DOHH2 (cell line): ENCODE results near the gene FAM174C.

ENCODE experiments used
- H3F3A ChIP-seq: fragments of 200-600 bp; sonication (generic), shearing (Covaris generic); 2 replicates; pipeline ENCODE4 v1.6.0; 2016; ENCODE audit warnings: antibody characterized with exemption, mild to moderate bottlenecking; ENCODE audit not compliant: control insufficient read depth, insufficient read depth
- H3K27ac ChIP-seq: fragments of 200-600 bp; sonication (generic); 2 replicates; pipeline ENCODE4 v1.5.1; 2014; ENCODE audit warnings: low read depth, mild to moderate bottlenecking, low read length, moderate library complexity
- H3K27me3 ChIP-seq: fragments of 200-600 bp; sonication (generic); 2 replicates; pipeline ENCODE4 v1.6.1; 2014; ENCODE audit warnings: mild to moderate bottlenecking, low read length, mixed read lengths; ENCODE audit not compliant: control insufficient read depth
- H3K36me3 ChIP-seq: fragments of 200-600 bp; sonication (generic); 2 replicates; pipeline ENCODE4 v1.6.1; 2014; ENCODE audit warnings: mild to moderate bottlenecking, low read length, moderate library complexity, mixed read lengths; ENCODE audit not compliant: control insufficient read depth
- H3K4me1 ChIP-seq: fragments of 200-600 bp; sonication (generic); 2 replicates; pipeline ENCODE4 v1.6.1; 2014; ENCODE audit warnings: mild to moderate bottlenecking, low read length, mixed read lengths; ENCODE audit not compliant: control insufficient read depth
- H3K4me2 ChIP-seq: fragments of 200-600 bp; sonication (generic); 2 replicates; pipeline ENCODE4 v1.6.0; 2014; ENCODE audit warnings: mild to moderate bottlenecking, low read length, moderate library complexity
- H3K4me3 ChIP-seq: fragments of 200-600 bp; sonication (generic); 2 replicates; pipeline ENCODE4 v1.5.1; 2014; ENCODE audit warnings: mild to moderate bottlenecking, low read length, mixed read lengths
- H3K79me2 ChIP-seq: fragments of 200-600 bp; sonication (generic); 2 replicates; pipeline ENCODE4 v1.6.1; 2014; ENCODE audit warnings: mild to moderate bottlenecking, low read length, mixed read lengths; ENCODE audit not compliant: control insufficient read depth
- H3K9me2 ChIP-seq: fragments of 200-600 bp; sonication (generic); replicated peaks from 2 replicates; pipeline ENCODE4 v1.6.1; 2014; ENCODE audit warnings: mild to moderate bottlenecking, low read length, mixed read lengths; ENCODE audit not compliant: control insufficient read depth
- H3K9me3 ChIP-seq: fragments of 200-600 bp; sonication (generic); 2 replicates; pipeline ENCODE4 v1.6.1; 2014; ENCODE audit warnings: antibody characterized with exemption, low read length, mixed read lengths; ENCODE audit not compliant: control insufficient read depth, insufficient read depth
- H4K20me1 ChIP-seq: fragments of 200-600 bp; sonication (generic); 2 replicates; pipeline ENCODE4 v1.6.0; 2014; ENCODE audit warnings: low read depth, mild to moderate bottlenecking, antibody characterized with exemption, low read length, moderate library complexity; ENCODE audit not compliant: control insufficient read depth, insufficient read depth
- CTCF ChIP-seq: fragments of 200-600 bp; sonication (generic); IDR thresholded peaks from one replicate; pipeline ENCODE4 v1.5.1; 2014; ENCODE audit warnings: antibody characterized with exemption, mild to moderate bottlenecking, low read depth, low read length; ENCODE audit not compliant: poor library complexity, severe bottlenecking
- EZH2phosphoT487 ChIP-seq: fragments of 200-600 bp; sonication (generic); IDR thresholded peaks from 2 replicates; pipeline ENCODE4 v1.6.1; 2017; ENCODE audit warnings: borderline replicate concordance, mild to moderate bottlenecking, antibody characterized with exemption, low read length, moderate library complexity, mixed read lengths

The FAM174C gene

GRCh38 chr19:1324249-1324805 is 49.0 kb downstream of the FAM174C start:
- H3K4me1 ChIP-seq = no peaks in the 10 kb centered on the region

GRCh38 chr19:1324806-1325567 is 49.7 kb downstream of the FAM174C start:
- Histone ChIP-seq H3K4me2 (no peak overlapping the region), H3K27me3 (peaks cover 24% of the 10 kb centered on the region), H3K9me2 (no peaks in the 10 kb centered on the region), H3K9me3 (no peaks in the 10 kb centered on the region), H3K27ac (no peak overlapping the region), H3K36me3 (no peaks in the 10 kb centered on the region), H3K79me2 (no peaks in the 10 kb centered on the region), H3K4me3 (no peak overlapping the region), H3F3A (no peaks in the 10 kb centered on the region), H4K20me1 (no peaks in the 10 kb centered on the region), H3K4me1 (no peaks in the 10 kb centered on the region)
- TF ChIP-seq CTCF (no peak), EZH2phosphoT487 (no peak)

More at GRCh38 chr19:1324249-1324805, 49.0 kb downstream of the FAM174C start:
- Histone ChIP-seq H3K79me2 (no peaks in the 10 kb centered on the region), H3K27ac (no peak overlapping the region), H4K20me1 (no peaks in the 10 kb centered on the region), H3K4me2 (no peak overlapping the region), H3F3A (no peaks in the 10 kb centered on the region), H3K9me2 (no peaks in the 10 kb centered on the region), H3K4me3 (no peak overlapping the region), H3K27me3 (peaks cover 24% of the 10 kb centered on the region), H3K9me3 (no peaks in the 10 kb centered on the region), H3K36me3 (no peaks in the 10 kb centered on the region)
- TF ChIP-seq CTCF (no peak), EZH2phosphoT487 (no peak)

GRCh38 chr19:1325568-1326294 is 50.4 kb downstream of the FAM174C start:
- TF ChIP-seq EZH2phosphoT487 (no peak), CTCF (no peak)
- no peaks in the 10 kb centered on the region for H3K9me3 ChIP-seq
- H3K27me3 ChIP-seq = peaks cover 24% of the 10 kb centered on the region
- H3K4me3 ChIP-seq = no peak overlapping the region
- no peaks in the 10 kb centered on the region for H4K20me1 ChIP-seq
- no peaks in the 10 kb centered on the region for H3F3A ChIP-seq
- H3K36me3 ChIP-seq = no peaks in the 10 kb centered on the region
- H3K4me2 ChIP-seq = no peak overlapping the region
- H3K79me2 ChIP-seq = no peaks in the 10 kb centered on the region
- no peaks in the 10 kb centered on the region for H3K9me2 ChIP-seq
- no peak overlapping the region for H3K27ac ChIP-seq
- no peaks in the 10 kb centered on the region for H3K4me1 ChIP-seq
